ENCODE measurements around the gene WDCP. TPM values are rescaled to one million over a fixed set of nuclear protein-coding genes. Genes with fewer than 3 reads are reported as not detected.

Gene WDCP
- total and polyA plus RNA-seq, 10 of the 15 experiments (the other 5 are each of a cell fraction or from before 2014, with no cell fraction given), result 5.5 to 21.3 (median 13.2) TPM

- no peak for TF ChIP-seq NFYB (IDR thresholded peaks at IDR 0.05; ENCODE audit: insufficient read depth, low read depth, low read length)
- TF ChIP-seq RCOR1 (conservative IDR thresholded peaks at IDR 0.05; ENCODE audit: low read depth, low read length), result no peak
- TF ChIP-seq SPI1 (IDR thresholded peaks at IDR 0.05; ENCODE audit: borderline replicate concordance, insufficient read depth, low read depth, low read length), result peak; percentile 40; the same call in 1 of the 2 replicates
- TF ChIP-seq RUNX3 (IDR thresholded peaks at IDR 0.05; ENCODE audit: low read length), result peak; percentile 32; the same call in 1 of the 2 replicates
- TF ChIP-seq SREBF2 (IDR thresholded peaks at IDR 0.05; ENCODE audit: low read length), result no peak
- TF ChIP-seq ZNF24 (IDR thresholded peaks at IDR 0.05), result no peak
- TF ChIP-seq MXI1 (IDR thresholded peaks at IDR 0.05; ENCODE audit: low read depth, low read length), result no peak
- TF ChIP-seq ETV6 (conservative IDR thresholded peaks at IDR 0.05 in 1 of 2, IDR thresholded peaks at IDR 0.05 in 1 of 2; ENCODE audit: borderline replicate concordance in 1 of 2, low read depth in 1 of 2), result no peak
- 0 out of 2 replicates have a peak, but pooled peaks have one; percentile 18 for TF ChIP-seq ATF7 (IDR thresholded peaks at IDR 0.05; ENCODE audit: low read depth)
- TF ChIP-seq BMI1 (IDR thresholded peaks at IDR 0.05; ENCODE audit: borderline replicate concordance), result no peak
- TF ChIP-seq TBL1XR1 (IDR thresholded peaks at IDR 0.05; ENCODE audit: low read depth, low read length), result no peak
- no peak for TF ChIP-seq ZNF622 (IDR thresholded peaks at IDR 0.05)
- TF ChIP-seq SMAD1 (IDR thresholded peaks at IDR 0.05; ENCODE audit: low read depth, partially characterized antibody), result no peak
- TF ChIP-seq BACH1 (IDR thresholded peaks at IDR 0.05; ENCODE audit: borderline replicate concordance), result no peak
- TF ChIP-seq STAT3 (IDR thresholded peaks at IDR 0.05; ENCODE audit: low read depth, low read length), result no peak
- TF ChIP-seq, protein P1, sequence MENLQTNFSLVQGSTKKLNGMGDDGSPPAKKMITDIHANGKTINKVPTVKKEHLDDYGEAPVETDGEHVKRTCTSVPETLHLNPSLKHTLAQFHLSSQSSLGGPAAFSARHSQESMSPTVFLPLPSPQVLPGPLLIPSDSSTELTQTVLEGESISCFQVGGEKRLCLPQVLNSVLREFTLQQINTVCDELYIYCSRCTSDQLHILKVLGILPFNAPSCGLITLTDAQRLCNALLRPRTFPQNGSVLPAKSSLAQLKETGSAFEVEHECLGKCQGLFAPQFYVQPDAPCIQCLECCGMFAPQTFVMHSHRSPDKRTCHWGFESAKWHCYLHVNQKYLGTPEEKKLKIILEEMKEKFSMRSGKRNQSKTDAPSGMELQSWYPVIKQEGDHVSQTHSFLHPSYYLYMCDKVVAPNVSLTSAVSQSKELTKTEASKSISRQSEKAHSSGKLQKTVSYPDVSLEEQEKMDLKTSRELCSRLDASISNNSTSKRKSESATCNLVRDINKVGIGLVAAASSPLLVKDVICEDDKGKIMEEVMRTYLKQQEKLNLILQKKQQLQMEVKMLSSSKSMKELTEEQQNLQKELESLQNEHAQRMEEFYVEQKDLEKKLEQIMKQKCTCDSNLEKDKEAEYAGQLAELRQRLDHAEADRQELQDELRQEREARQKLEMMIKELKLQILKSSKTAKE (IDR thresholded peaks at IDR 0.05; ENCODE audit: low read depth, poor library complexity, severe bottlenecking), result no peak
- peak; percentile 60; the same call in 1 of the 2 replicates for TF ChIP-seq TCF3 (IDR thresholded peaks at IDR 0.05; ENCODE audit: borderline replicate concordance, insufficient read depth, low read depth, low read length)
- no peak for TF ChIP-seq HCFC1 (IDR thresholded peaks at IDR 0.05; ENCODE audit: low read length)
- TF ChIP-seq POU2F2 (IDR thresholded peaks at IDR 0.05; ENCODE audit: borderline replicate concordance, low read depth, low read length), result peak; percentile 61; the same call in 2 of the 3 replicates
- peak; percentile 57 for TF ChIP-seq TCF12 (IDR thresholded peaks at IDR 0.05; ENCODE audit: low read depth, low read length)
- TF ChIP-seq ZZZ3 (IDR thresholded peaks at IDR 0.05; ENCODE audit: control insufficient read depth, insufficient read length, low read depth), result no peak
- TF ChIP-seq HDGF (IDR thresholded peaks at IDR 0.05), result no peak
- TF ChIP-seq, protein P2, sequence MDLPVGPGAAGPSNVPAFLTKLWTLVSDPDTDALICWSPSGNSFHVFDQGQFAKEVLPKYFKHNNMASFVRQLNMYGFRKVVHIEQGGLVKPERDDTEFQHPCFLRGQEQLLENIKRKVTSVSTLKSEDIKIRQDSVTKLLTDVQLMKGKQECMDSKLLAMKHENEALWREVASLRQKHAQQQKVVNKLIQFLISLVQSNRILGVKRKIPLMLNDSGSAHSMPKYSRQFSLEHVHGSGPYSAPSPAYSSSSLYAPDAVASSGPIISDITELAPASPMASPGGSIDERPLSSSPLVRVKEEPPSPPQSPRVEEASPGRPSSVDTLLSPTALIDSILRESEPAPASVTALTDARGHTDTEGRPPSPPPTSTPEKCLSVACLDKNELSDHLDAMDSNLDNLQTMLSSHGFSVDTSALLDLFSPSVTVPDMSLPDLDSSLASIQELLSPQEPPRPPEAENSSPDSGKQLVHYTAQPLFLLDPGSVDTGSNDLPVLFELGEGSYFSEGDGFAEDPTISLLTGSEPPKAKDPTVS (IDR thresholded peaks at IDR 0.05; ENCODE audit: low read depth, low read length), result no peak
- peak; percentile 91 for TF ChIP-seq POLR2A (IDR thresholded peaks at IDR 0.05; ENCODE audit: low read depth, low read length)
- no peak for TF ChIP-seq KAT2A (conservative IDR thresholded peaks at IDR 0.05; ENCODE audit: control insufficient read depth, low read depth, low read length)
- TF ChIP-seq USF1 (IDR thresholded peaks at IDR 0.05; ENCODE audit: borderline replicate concordance, extremely low read length, insufficient read depth, low read depth, low read length), result no peak
These were observed 36.6 kb upstream of the WDCP start (continued) for GRCh38 chr2:24083567-24084385.

All from GM12878 (cell line).